KMS-11 (cell line): Measurements from ENCODE around the gene ACHE.

Experiments
- H2AFZ ChIP-seq: fragments of 200-600 bp; sonication (generic); 2 replicates; pipeline ENCODE4 v1.6.1; 2016; ENCODE audit warnings: antibody characterized with exemption, mixed run types, low read depth
- H3K27ac ChIP-seq: fragments of 200-600 bp; sonication (generic); 2 replicates; pipeline ENCODE4 v1.6.1; 2016; ENCODE audit warnings: mild to moderate bottlenecking, mixed run types
- H3K27me3 ChIP-seq: fragments of 200-600 bp; sonication (generic); 2 replicates; pipeline ENCODE4 v1.6.1; 2017; ENCODE audit warnings: mild to moderate bottlenecking, low read depth, mixed run types, moderate library complexity; ENCODE audit not compliant: insufficient read depth
- H3K36me3 ChIP-seq: fragments of 200-600 bp; sonication (generic); 2 replicates; pipeline ENCODE4 v1.6.1; 2017; ENCODE audit warnings: mild to moderate bottlenecking, mixed run types; ENCODE audit not compliant: insufficient read depth
- H3K4me1 ChIP-seq: fragments of 200-600 bp; sonication (generic); 2 replicates; pipeline ENCODE4 v1.6.1; 2016; ENCODE audit warnings: mild to moderate bottlenecking, low read depth, mixed run types; ENCODE audit not compliant: poor library complexity, severe bottlenecking
- H3K4me2 ChIP-seq: fragments of 200-600 bp; sonication (generic); 2 replicates; pipeline ENCODE4 v1.7.0; 2016; ENCODE audit warnings: mild to moderate bottlenecking, mixed run types
- H3K4me3 ChIP-seq: fragments of 200-600 bp; sonication (generic); IDR thresholded peaks from 2 replicates; pipeline ENCODE4 v1.6.1; 2017; ENCODE audit warnings: low read depth, low read length, mixed read lengths; ENCODE audit not compliant: insufficient read depth
- H3K79me2 ChIP-seq: fragments of 200-600 bp; sonication (generic); 2 replicates; pipeline ENCODE4 v1.6.1; 2016; ENCODE audit warnings: low read depth, mixed run types; ENCODE audit not compliant: insufficient read depth
- H3K9ac ChIP-seq: fragments of 200-600 bp; sonication (generic); 2 replicates; pipeline ENCODE4 v1.6.1; 2016; ENCODE audit warnings: mild to moderate bottlenecking, mixed run types
- H4K20me1 ChIP-seq: fragments of 200-600 bp; sonication (generic); 2 replicates; pipeline ENCODE4 v1.6.1; 2016; ENCODE audit warnings: mild to moderate bottlenecking, mixed run types; ENCODE audit not compliant: insufficient read depth
- CTCF ChIP-seq: fragments of 200-600 bp; sonication (generic); conservative IDR thresholded peaks from 2 replicates; pipeline ENCODE4 v1.6.1; 2017; ENCODE audit warnings: low read depth, mild to moderate bottlenecking, antibody characterized with exemption, low read length, moderate library complexity, mixed read lengths

The ACHE gene

GRCh38 chr7:100873599-100874299 lies 21.9 kb downstream of the ACHE start:
- Histone ChIP-seq H3K27me3 (no peaks in the 10 kb centered on the region), H3K4me3 (no peak overlapping the region), H3K27ac (no peak overlapping the region), H3K4me1 (peaks cover 21% of the 10 kb centered on the region), H3K4me2 (peak overlapping the region; percentile 75), H3K36me3 (no peaks in the 10 kb centered on the region; the same call in 1 of the 2 replicates), H3K79me2 (peaks cover 37% of the 10 kb centered on the region), H2AFZ (peak overlapping the region; percentile 92), H3K9ac (no peak overlapping the region), H4K20me1 (no peaks in the 10 kb centered on the region; the same call in 1 of the 2 replicates)
- TF ChIP-seq CTCF, result no peak

- Histone ChIP-seq H3K27me3 (no peaks in the 10 kb centered on the region), H3K36me3 (no peaks in the 10 kb centered on the region), H4K20me1 (no peaks in the 10 kb centered on the region), H3K4me2 (no peak overlapping the region), H3K79me2 (no peaks in the 10 kb centered on the region), H2AFZ (no peak overlapping the region), H3K4me1 (no peaks in the 10 kb centered on the region), H3K9ac (no peak overlapping the region), H3K27ac (no peak overlapping the region), H3K4me3 (no peak overlapping the region)
- TF ChIP-seq CTCF, result no peak
These were observed 27.8 kb downstream of the ACHE start for GRCh38 chr7:100867776-100868485.

- H2AFZ ChIP-seq, result no peak within 1 kb of the TSS
These were observed 28.5 kb downstream of the ACHE start, which contains the start of gene TRIP6 for GRCh38 chr7:100867040-100867775. Gene TRIP6 (plus strand): TSS chr7:100867387. CDS start chr7:100867498, 111 bp downstream.

GRCh38 chr7:100866729-100867039 lies 29.0 kb downstream of the ACHE start:
- H3K79me2 ChIP-seq, result no peaks in the 10 kb centered on the region
- H3K27me3 ChIP-seq, result no peaks in the 10 kb centered on the region
- no peaks in the 10 kb centered on the region for H4K20me1 ChIP-seq
- H3K4me3 ChIP-seq, result no peak overlapping the region
- no peak overlapping the region for H3K9ac ChIP-seq
- no peaks in the 10 kb centered on the region for H3K4me1 ChIP-seq
- no peak overlapping the region for H2AFZ ChIP-seq
- no peak overlapping the region for H3K4me2 ChIP-seq
- no peaks in the 10 kb centered on the region for H3K36me3 ChIP-seq
- H3K27ac ChIP-seq, result no peak overlapping the region
- TF ChIP-seq CTCF, result no peak

More at GRCh38 chr7:100867040-100867775, 28.5 kb downstream of the ACHE start, which contains the start of gene TRIP6:
- Histone ChIP-seq H3K27me3 (no peaks in the 10 kb centered on the region), H3K4me3 (no peak within 1 kb of the TSS), H3K4me1 (no peaks in the 10 kb centered on the region), H3K9ac (no peak within 1 kb of the TSS), H3K79me2 (no peaks in the 10 kb centered on the region), H4K20me1 (no peaks in the 10 kb centered on the region), H3K27ac (no peak within 1 kb of the TSS), H3K4me2 (no peak within 1 kb of the TSS), H3K36me3 (no peaks in the 10 kb centered on the region)
- no peak for TF ChIP-seq CTCF
